ENCODE measurements around the gene STK4. TPM values are rescaled to one million over a fixed set of nuclear protein-coding genes. Genes with fewer than 3 reads are reported as not detected.

The STK4 gene
- total RNA-seq, 2 donors from 2014 or later: 17.8 to 23.6 TPM

GRCh38 chr20:44962483-44962882, 3.8 kb upstream of the STK4 start:
- TF ChIP-seq, protein P1, sequence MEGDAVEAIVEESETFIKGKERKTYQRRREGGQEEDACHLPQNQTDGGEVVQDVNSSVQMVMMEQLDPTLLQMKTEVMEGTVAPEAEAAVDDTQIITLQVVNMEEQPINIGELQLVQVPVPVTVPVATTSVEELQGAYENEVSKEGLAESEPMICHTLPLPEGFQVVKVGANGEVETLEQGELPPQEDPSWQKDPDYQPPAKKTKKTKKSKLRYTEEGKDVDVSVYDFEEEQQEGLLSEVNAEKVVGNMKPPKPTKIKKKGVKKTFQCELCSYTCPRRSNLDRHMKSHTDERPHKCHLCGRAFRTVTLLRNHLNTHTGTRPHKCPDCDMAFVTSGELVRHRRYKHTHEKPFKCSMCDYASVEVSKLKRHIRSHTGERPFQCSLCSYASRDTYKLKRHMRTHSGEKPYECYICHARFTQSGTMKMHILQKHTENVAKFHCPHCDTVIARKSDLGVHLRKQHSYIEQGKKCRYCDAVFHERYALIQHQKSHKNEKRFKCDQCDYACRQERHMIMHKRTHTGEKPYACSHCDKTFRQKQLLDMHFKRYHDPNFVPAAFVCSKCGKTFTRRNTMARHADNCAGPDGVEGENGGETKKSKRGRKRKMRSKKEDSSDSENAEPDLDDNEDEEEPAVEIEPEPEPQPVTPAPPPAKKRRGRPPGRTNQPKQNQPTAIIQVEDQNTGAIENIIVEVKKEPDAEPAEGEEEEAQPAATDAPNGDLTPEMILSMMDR (IDR thresholded peaks at IDR 0.05): no peak
- no peak for TF ChIP-seq POLR2A (IDR thresholded peaks at IDR 0.05)
- Histone ChIP-seq H3K27ac (no peak overlapping the region), H3K4me3 (no peak overlapping the region), H3K36me3 (replicated peaks in 1 of 2; ENCODE audit: insufficient read depth in 1 of 2, low read depth in 2 of 2) (no peaks in the 10 kb centered on the region), H3K27me3 (no peaks in the 10 kb centered on the region), H3K9me3 (no peaks in the 10 kb centered on the region), H3K4me1 (peaks cover 32% of the 10 kb centered on the region)
- 88 to 96% methylated on average over 3 of the region's 3 CpGs for WGBS, 2 donors
- ATAC-seq (no peak), DNase-seq (no peak)
- intact Hi-C loops (cut with DNase I): no loop called here

- no peaks in the 10 kb centered on the region for H3K27me3 ChIP-seq
- no peaks in the 10 kb centered on the region for H3K9me3 ChIP-seq
- ATAC-seq (no peak), DNase-seq (no peak)
- TF ChIP-seq, protein P1 (IDR thresholded peaks at IDR 0.05): no peak
- TF ChIP-seq POLR2A (IDR thresholded peaks at IDR 0.05): no peak
- H3K4me1 ChIP-seq: peaks cover 40% of the 10 kb centered on the region
- intact Hi-C loops (cut with DNase I): no loop called here
- WGBS, 2 donors: 79 to 81% methylated on average over 4 of the region's 4 CpGs
- H3K27ac ChIP-seq: no peak overlapping the region
- no peaks in the 10 kb centered on the region for H3K36me3 ChIP-seq (replicated peaks in 1 of 2; ENCODE audit: insufficient read depth in 1 of 2, low read depth in 2 of 2)
- no peak overlapping the region for H3K4me3 ChIP-seq
Measured at GRCh38 chr20:44963325-44964215, 2.7 kb upstream of the STK4 start.

- ATAC-seq (no peak), DNase-seq (no peak)
- H3K36me3 ChIP-seq (replicated peaks in 1 of 2; ENCODE audit: insufficient read depth in 1 of 2, low read depth in 2 of 2): no peaks in the 10 kb centered on the region
- 17 to 26% methylated on average over 5 of the region's 5 CpGs for WGBS, 2 donors
- no peaks in the 10 kb centered on the region for H3K27me3 ChIP-seq
- TF ChIP-seq POLR2A (IDR thresholded peaks at IDR 0.05): no peak
- TF ChIP-seq, protein P1 (IDR thresholded peaks at IDR 0.05): no peak
- intact Hi-C loops (cut with DNase I): no loop called here
- H3K4me1 ChIP-seq: peaks cover 29% of the 10 kb centered on the region
- no peaks in the 10 kb centered on the region for H3K9me3 ChIP-seq
- H3K27ac ChIP-seq: peak overlapping the region; percentile 48 to 92 (median 75)
- H3K4me3 ChIP-seq: peak overlapping the region; percentile 33 to 76
Measured at GRCh38 chr20:44965651-44966029, 672 bp upstream of the STK4 start.

DNA sequence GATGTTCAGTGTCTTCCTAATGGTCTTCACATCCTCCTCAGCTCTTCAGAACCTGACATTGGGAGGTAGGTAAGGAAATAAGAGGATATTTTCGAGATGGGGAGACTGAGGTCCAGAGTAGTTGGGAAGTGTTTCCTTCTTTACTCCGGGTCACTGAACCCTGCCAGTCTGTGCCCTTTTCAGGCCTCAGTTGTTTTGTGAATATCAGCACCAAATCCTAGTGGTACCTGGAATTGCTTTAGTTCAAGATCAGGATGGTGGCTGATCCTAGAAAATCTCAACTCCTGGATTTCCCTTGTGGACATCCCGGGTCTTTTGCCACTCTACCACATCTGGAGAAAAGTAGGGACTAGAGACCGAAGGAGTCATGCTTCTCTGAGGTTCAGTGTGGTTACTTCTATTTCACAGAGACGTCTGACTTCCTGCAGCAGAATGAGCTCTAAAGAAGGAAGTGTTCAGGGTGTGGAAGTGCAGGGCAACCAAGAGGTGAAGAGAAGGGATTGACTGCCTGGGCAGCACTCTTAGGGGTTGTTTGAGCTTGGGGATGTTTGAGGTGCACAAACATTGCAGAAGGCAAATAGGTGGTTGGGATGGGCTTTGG, 995 bp downstream of the STK4 start:
- DNase-seq: peak in 1 of 4 donors; percentile 40
- no peak for TF ChIP-seq POLR2A (IDR thresholded peaks at IDR 0.05)
- TF ChIP-seq, protein P1 (IDR thresholded peaks at IDR 0.05): no peak

More for the DNA sequence above, 995 bp downstream of the STK4 start:
- Histone ChIP-seq H3K27ac (peak overlapping the region in 2 of 4 donors; percentile 85 to 92), H3K27me3 (no peaks in the 10 kb centered on the region), H3K9me3 (no peaks in the 10 kb centered on the region), H3K4me3 (no peak overlapping the region), H3K36me3 (replicated peaks in 1 of 2; ENCODE audit: insufficient read depth in 1 of 2, low read depth in 2 of 2) (no peaks in the 10 kb centered on the region), H3K4me1 (peaks cover 28% of the 10 kb centered on the region)
- 38 to 40% methylated on average over 5 of the region's 5 CpGs for WGBS, 2 donors
- intact Hi-C loops (cut with DNase I): no loop called here
- no peak for ATAC-seq
